A549 (cell line): ENCODE measurements around the gene KCNA2. TPM values are rescaled to one million over a fixed set of nuclear protein-coding genes. Genes with fewer than 3 reads are reported as not detected.

Experiments used
- ATAC-seq, 2 experiments: fragments of 200-7000 bp in 1 of 2; fragments of >200 bp in 1 of 2; cut with Nextera tagmentation in 1 of 2; cut with Tn5 transposase in 1 of 2; 3 replicates each; pipeline versions ENCODE4 v1.8.0 to v1.9.1; 2018 to 2020; ENCODE audit warnings: mild to moderate bottlenecking in 1 of 2, moderate library complexity in 1 of 2
- CTCF ChIA-PET: fragments of 300-600 bp; sonication (Branson Sonifier 250); formaldehyde crosslinking; extraction: SDS; loops from one replicate; lab custom pipeline; 2021; ENCODE audit warnings: antibody characterized with exemption, inconsistent platforms; lab: Yijun Ruan, JAX
- POLR2A ChIA-PET: fragments of 350-600 bp; formaldehyde crosslinking; extraction: SDS; loops from one replicate; lab custom pipeline; 2021; ENCODE audit warnings: antibody characterized with exemption, inconsistent platforms; lab: Yijun Ruan, JAX
- DNase-seq, 2 experiments: peaks; one replicate each; pipeline versions ENCODE4 v3.0.0 to v3.0.0-alpha.2; 2011 to 2016; ENCODE audit warnings: low read depth in 1 of 2, low spot score in 1 of 2
- FAIRE-seq: peaks from 2 replicates; lab custom pipeline; 2011; peaks lifted over from hg19 to GRCh38; lab: Jason Lieb, UNC
- H3K27ac ChIP-seq, 2 experiments: fragments of >200 bp; sonication (Bioruptor Twin); formaldehyde crosslinking; 3 replicates each; pipeline ENCODE4 v1.5.1; 2016 to 2017
- H3K4me1 ChIP-seq: fragments of >200 bp; sonication (Bioruptor Twin); formaldehyde crosslinking; 3 replicates; pipeline ENCODE4 v1.6.1; 2016
- H3K4me2 ChIP-seq: fragments of >200 bp; sonication (Bioruptor Twin); formaldehyde crosslinking; 3 replicates; pipeline ENCODE4 v1.6.1; 2016
- H3K4me3 ChIP-seq: fragments of >200 bp; sonication (Bioruptor Twin); formaldehyde crosslinking; 3 replicates; pipeline ENCODE4 v1.5.1; 2016
- H3K9me3 ChIP-seq: fragments of >200 bp; sonication (Bioruptor Twin); formaldehyde crosslinking; 3 replicates; pipeline ENCODE4 v1.6.1; 2016
- BHLHE40 ChIP-seq: IDR thresholded peaks from 2 replicates; pipeline ENCODE4 v1.6.1; 2012; ENCODE audit warnings: low read depth, low read length, inconsistent platforms
- CBX2 ChIP-seq: fragments of 200-600 bp; sonication (generic); IDR thresholded peaks from 2 replicates; pipeline ENCODE4 v1.6.1; 2016; ENCODE audit warnings: low read depth, mild to moderate bottlenecking, borderline replicate concordance
- CHD2 ChIP-seq: fragments of 150-350 bp; IDR thresholded peaks from 2 replicates; pipeline ENCODE4 v1.6.1; 2014; ENCODE audit warnings: low read length; ENCODE audit not compliant: partially characterized antibody
- CHD4 ChIP-seq: fragments of 200-600 bp; sonication (generic); IDR thresholded peaks from 2 replicates; pipeline ENCODE4 v1.6.1; 2016; ENCODE audit warnings: antibody characterized with exemption, mild to moderate bottlenecking, borderline replicate concordance
- EHF ChIP-seq: fragments of 250-450 bp; sonication (Bioruptor Pico); IDR thresholded peaks from 2 replicates; pipeline ENCODE4 v1.5.0; 2020; ENCODE audit warnings: mild to moderate bottlenecking
- EHMT2 ChIP-seq: fragments of 200-600 bp; sonication (generic); IDR thresholded peaks from 2 replicates; pipeline ENCODE4 v1.6.1; 2016; ENCODE audit warnings: antibody characterized with exemption, low read depth, mild to moderate bottlenecking, moderate library complexity
- EP300 ChIP-seq, 2 experiments: fragments of >200 bp; sonication (Bioruptor Twin); formaldehyde crosslinking; IDR thresholded peaks; 2 replicates in 1 of 2; 3 replicates in 1 of 2; pipeline ENCODE4 v1.6.1; 2016 to 2017
- ESRRA ChIP-seq: fragments of 150-350 bp; IDR thresholded peaks from 2 replicates; pipeline ENCODE4 v1.6.1; 2014; ENCODE audit warnings: mild to moderate bottlenecking, low read length, borderline replicate concordance
- FOXS1 ChIP-seq: fragments of 250-450 bp; sonication (Bioruptor Pico); IDR thresholded peaks from 2 replicates; pipeline ENCODE4 v1.5.0; 2020; ENCODE audit warnings: mild to moderate bottlenecking, moderate library complexity
- GATA3 ChIP-seq: IDR thresholded peaks from 2 replicates; pipeline ENCODE4 v1.6.1; 2012; ENCODE audit warnings: borderline replicate concordance
- HEYL ChIP-seq: fragments of 250-450 bp; sonication (Bioruptor Pico); IDR thresholded peaks from 2 replicates; pipeline ENCODE4 v1.8.0; 2021; ENCODE audit warnings: mild to moderate bottlenecking, moderate library complexity
- JUN ChIP-seq, 2 experiments: fragments of >200 bp; sonication (Bioruptor Twin); formaldehyde crosslinking; IDR thresholded peaks; 2 replicates in 1 of 2; 3 replicates in 1 of 2; pipeline ENCODE4 v1.6.1; 2016 to 2017
- PHF8 ChIP-seq: fragments of 200-600 bp; sonication (generic); IDR thresholded peaks from 2 replicates; pipeline ENCODE4 v1.6.1; 2016; ENCODE audit warnings: low read depth, mild to moderate bottlenecking, antibody characterized with exemption, moderate library complexity, borderline replicate concordance
- POLR2A ChIP-seq: IDR thresholded peaks from 2 replicates; pipeline ENCODE4 v1.6.1; 2012; ENCODE audit warnings: mild to moderate bottlenecking, low read length
- RCOR1 ChIP-seq: fragments of 150-350 bp; IDR thresholded peaks from 2 replicates; pipeline ENCODE4 v1.6.1; 2014; ENCODE audit warnings: antibody characterized with exemption, low read length, low read depth
- RNF2 ChIP-seq: fragments of 200-600 bp; sonication (generic); IDR thresholded peaks from 2 replicates; pipeline ENCODE4 v1.6.1; 2016; ENCODE audit warnings: low read depth, mild to moderate bottlenecking, antibody characterized with exemption, moderate library complexity, borderline replicate concordance
- WGBS: methylation state at CpG from one replicate; pipeline ENCODE4 v1.1.6; 2017; ENCODE audit errors: missing lambda C conversion rate; 5-methylcytosine and 5-hydroxymethylcytosine counted together
- polyA plus RNA-seq, 4 experiments: library from polyadenylated mRNA; depleted of rRNA in 3 of 4; stranded (reverse); fragments of >200 nt; fragmentation: RNase III in 1 of 4; extraction: RNeasy Plus Mini Kit Qiagen cat#74134 plus additional on column Dnase treatment in 1 of 4; gene quantifications; 2 replicates in 3 of 4; 3 replicates in 1 of 4; pipeline ENCODE4 v1.2.3, GENCODE V29; 2011 to 2017
- TF ChIP-seq, protein P1 (sequence below): fragments of 150-350 bp; IDR thresholded peaks from 2 replicates; pipeline ENCODE4 v1.6.1; 2014; ENCODE audit warnings: low read depth, mild to moderate bottlenecking, low read length
- TF ChIP-seq, protein P2 (sequence below): fragments of 450-650 bp; IDR thresholded peaks from 2 replicates; pipeline ENCODE4 v1.6.1; 2014; ENCODE audit warnings: antibody characterized with exemption
- TF ChIP-seq, protein P3 (sequence below): fragments of 200-600 bp; sonication (generic); IDR thresholded peaks from 2 replicates; pipeline ENCODE4 v1.6.1; 2016; ENCODE audit warnings: antibody characterized with exemption, mild to moderate bottlenecking, moderate library complexity
- TF ChIP-seq, protein P4 (sequence below): fragments of 250-450 bp; sonication (Bioruptor Pico); IDR thresholded peaks from 2 replicates; pipeline ENCODE4 v1.5.0; 2021; ENCODE audit warnings: mild to moderate bottlenecking, moderate library complexity, borderline replicate concordance

KCNA2 gene
- polyA plus RNA-seq, 2 of the 4 experiments (the other 2 are of a cell fraction): 0.04 to 0.05 TPM

DNA sequence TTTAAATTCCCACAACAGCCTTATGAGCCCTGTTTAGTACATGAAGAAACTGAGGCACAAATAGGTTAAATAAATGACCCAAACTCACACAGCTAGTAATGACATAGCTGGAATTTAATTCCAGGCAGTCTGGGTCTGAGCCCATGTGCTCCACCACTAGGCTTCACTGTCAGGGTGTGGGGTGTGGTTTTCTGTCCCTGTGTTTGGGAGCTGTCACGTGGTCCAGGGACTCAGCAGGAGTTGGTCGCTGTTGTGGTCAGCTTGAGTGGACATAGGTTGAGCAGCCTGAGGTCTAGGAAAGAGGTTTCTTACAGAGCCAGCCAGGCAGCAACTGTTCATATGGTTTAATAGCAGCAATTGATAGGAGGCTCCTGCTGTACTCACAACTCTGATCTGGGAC lies 59.1 kb downstream of the KCNA2 start:
- TF ChIP-seq HEYL (CRISPR knock-in tag): no peak
- TF ChIP-seq CHD4: no peak
- TF ChIP-seq GATA3: no peak
- TF ChIP-seq CBX2: no peak
- no peak for TF ChIP-seq RCOR1
- no peak for TF ChIP-seq FOXS1 (CRISPR knock-in tag)
- no peak for TF ChIP-seq PHF8
- TF ChIP-seq EHF: no peak
- TF ChIP-seq EP300 (IDR thresholded peaks at IDR 0.05): no peak
- Histone ChIP-seq H3K4me1 (no peaks in the 10 kb centered on the region), H3K4me2 (no peak overlapping the region), H3K27ac (no peak overlapping the region), H3K4me3 (no peak overlapping the region), H3K9me3 (no peaks in the 10 kb centered on the region)
- ATAC-seq (no peak), DNase-seq (no peak), FAIRE-seq (no peak)
- WGBS: 10% methylated on average over 2 of the region's 2 CpGs
- ChIA-PET CTCF (no interaction called here), POLR2A (no interaction called here)

DNA sequence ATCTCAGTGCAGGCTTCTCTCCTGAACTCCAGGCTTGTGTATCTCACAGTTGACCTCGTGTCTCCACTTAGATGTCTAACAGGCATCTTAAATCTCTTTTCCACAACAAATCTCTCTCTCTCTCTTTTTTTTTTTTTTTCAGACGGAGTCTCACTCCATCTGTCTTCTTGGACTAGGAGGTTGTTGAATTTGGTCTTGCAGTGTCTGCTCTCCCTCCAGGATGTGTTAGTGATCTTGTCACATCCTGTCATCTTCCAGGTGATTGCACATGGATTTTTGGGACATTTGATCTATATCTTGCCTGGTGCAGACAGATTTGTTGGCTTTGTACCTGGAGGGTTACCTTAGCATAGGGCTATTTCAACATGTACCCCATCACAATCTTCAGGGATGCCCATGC lies 60.7 kb downstream of the KCNA2 start:
- ChIA-PET POLR2A (no interaction called here), CTCF (interaction anchor here (1.5 kb wide), 1 partner anchor 10 kb away, joined by 4 read pairs; no protein-coding TSS in a partner anchor)
- H3K9me3 ChIP-seq: no peaks in the 10 kb centered on the region
- no peak for DNase-seq
- no peak overlapping the region for H3K27ac ChIP-seq
- TF ChIP-seq EHMT2 (no peak), ESRRA (no peak), BHLHE40 (no peak), CHD2 (no peak), JUN (IDR thresholded peaks at IDR 0.05) (no peak), EP300 (IDR thresholded peaks at IDR 0.05) (no peak), RNF2 (no peak), POLR2A (no peak)
- TF ChIP-seq, protein P1, sequence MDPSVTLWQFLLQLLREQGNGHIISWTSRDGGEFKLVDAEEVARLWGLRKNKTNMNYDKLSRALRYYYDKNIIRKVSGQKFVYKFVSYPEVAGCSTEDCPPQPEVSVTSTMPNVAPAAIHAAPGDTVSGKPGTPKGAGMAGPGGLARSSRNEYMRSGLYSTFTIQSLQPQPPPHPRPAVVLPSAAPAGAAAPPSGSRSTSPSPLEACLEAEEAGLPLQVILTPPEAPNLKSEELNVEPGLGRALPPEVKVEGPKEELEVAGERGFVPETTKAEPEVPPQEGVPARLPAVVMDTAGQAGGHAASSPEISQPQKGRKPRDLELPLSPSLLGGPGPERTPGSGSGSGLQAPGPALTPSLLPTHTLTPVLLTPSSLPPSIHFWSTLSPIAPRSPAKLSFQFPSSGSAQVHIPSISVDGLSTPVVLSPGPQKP: no peak
- TF ChIP-seq, protein P2, sequence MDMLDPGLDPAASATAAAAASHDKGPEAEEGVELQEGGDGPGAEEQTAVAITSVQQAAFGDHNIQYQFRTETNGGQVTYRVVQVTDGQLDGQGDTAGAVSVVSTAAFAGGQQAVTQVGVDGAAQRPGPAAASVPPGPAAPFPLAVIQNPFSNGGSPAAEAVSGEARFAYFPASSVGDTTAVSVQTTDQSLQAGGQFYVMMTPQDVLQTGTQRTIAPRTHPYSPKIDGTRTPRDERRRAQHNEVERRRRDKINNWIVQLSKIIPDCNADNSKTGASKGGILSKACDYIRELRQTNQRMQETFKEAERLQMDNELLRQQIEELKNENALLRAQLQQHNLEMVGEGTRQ: no peak
- TF ChIP-seq, protein P3, sequence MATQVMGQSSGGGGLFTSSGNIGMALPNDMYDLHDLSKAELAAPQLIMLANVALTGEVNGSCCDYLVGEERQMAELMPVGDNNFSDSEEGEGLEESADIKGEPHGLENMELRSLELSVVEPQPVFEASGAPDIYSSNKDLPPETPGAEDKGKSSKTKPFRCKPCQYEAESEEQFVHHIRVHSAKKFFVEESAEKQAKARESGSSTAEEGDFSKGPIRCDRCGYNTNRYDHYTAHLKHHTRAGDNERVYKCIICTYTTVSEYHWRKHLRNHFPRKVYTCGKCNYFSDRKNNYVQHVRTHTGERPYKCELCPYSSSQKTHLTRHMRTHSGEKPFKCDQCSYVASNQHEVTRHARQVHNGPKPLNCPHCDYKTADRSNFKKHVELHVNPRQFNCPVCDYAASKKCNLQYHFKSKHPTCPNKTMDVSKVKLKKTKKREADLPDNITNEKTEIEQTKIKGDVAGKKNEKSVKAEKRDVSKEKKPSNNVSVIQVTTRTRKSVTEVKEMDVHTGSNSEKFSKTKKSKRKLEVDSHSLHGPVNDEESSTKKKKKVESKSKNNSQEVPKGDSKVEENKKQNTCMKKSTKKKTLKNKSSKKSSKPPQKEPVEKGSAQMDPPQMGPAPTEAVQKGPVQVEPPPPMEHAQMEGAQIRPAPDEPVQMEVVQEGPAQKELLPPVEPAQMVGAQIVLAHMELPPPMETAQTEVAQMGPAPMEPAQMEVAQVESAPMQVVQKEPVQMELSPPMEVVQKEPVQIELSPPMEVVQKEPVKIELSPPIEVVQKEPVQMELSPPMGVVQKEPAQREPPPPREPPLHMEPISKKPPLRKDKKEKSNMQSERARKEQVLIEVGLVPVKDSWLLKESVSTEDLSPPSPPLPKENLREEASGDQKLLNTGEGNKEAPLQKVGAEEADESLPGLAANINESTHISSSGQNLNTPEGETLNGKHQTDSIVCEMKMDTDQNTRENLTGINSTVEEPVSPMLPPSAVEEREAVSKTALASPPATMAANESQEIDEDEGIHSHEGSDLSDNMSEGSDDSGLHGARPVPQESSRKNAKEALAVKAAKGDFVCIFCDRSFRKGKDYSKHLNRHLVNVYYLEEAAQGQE: no peak
- TF ChIP-seq, protein P4, sequence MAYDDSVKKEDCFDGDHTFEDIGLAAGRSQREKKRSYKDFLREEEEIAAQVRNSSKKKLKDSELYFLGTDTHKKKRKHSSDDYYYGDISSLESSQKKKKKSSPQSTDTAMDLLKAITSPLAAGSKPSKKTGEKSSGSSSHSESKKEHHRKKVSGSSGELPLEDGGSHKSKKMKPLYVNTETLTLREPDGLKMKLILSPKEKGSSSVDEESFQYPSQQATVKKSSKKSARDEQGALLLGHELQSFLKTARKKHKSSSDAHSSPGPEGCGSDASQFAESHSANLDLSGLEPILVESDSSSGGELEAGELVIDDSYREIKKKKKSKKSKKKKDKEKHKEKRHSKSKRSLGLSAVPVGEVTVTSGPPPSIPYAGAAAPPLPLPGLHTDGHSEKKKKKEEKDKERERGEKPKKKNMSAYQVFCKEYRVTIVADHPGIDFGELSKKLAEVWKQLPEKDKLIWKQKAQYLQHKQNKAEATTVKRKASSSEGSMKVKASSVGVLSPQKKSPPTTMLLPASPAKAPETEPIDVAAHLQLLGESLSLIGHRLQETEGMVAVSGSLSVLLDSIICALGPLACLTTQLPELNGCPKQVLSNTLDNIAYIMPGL: no peak
- ATAC-seq: no peak
- H3K4me1 ChIP-seq: no peaks in the 10 kb centered on the region
- 0% methylated on average over 2 of the region's 2 CpGs for WGBS
- H3K4me2 ChIP-seq: no peak overlapping the region
- no peak overlapping the region for H3K4me3 ChIP-seq
- no peak for FAIRE-seq
